KMS-11 (cell line): ENCODE data around the gene SLX1A.
"Not testable (repeated sequence)": the region's sequence is repeated elsewhere in the genome, so short reads cannot be mapped to it uniquely, and the experiment has no call there.

Experiments used
- H2AFZ ChIP-seq: fragments of 200-600 bp; sonication (generic); 2 replicates; pipeline ENCODE4 v1.6.1; 2016; ENCODE audit warnings: antibody characterized with exemption, mixed run types, low read depth
- H3K27ac ChIP-seq: fragments of 200-600 bp; sonication (generic); 2 replicates; pipeline ENCODE4 v1.6.1; 2016; ENCODE audit warnings: mild to moderate bottlenecking, mixed run types
- H3K27me3 ChIP-seq: fragments of 200-600 bp; sonication (generic); 2 replicates; pipeline ENCODE4 v1.6.1; 2017; ENCODE audit warnings: mild to moderate bottlenecking, low read depth, mixed run types, moderate library complexity; ENCODE audit not compliant: insufficient read depth
- H3K36me3 ChIP-seq: fragments of 200-600 bp; sonication (generic); 2 replicates; pipeline ENCODE4 v1.6.1; 2017; ENCODE audit warnings: mild to moderate bottlenecking, mixed run types; ENCODE audit not compliant: insufficient read depth
- H3K4me1 ChIP-seq: fragments of 200-600 bp; sonication (generic); 2 replicates; pipeline ENCODE4 v1.6.1; 2016; ENCODE audit warnings: mild to moderate bottlenecking, low read depth, mixed run types; ENCODE audit not compliant: poor library complexity, severe bottlenecking
- H3K4me2 ChIP-seq: fragments of 200-600 bp; sonication (generic); 2 replicates; pipeline ENCODE4 v1.7.0; 2016; ENCODE audit warnings: mild to moderate bottlenecking, mixed run types
- H3K4me3 ChIP-seq: fragments of 200-600 bp; sonication (generic); IDR thresholded peaks from 2 replicates; pipeline ENCODE4 v1.6.1; 2017; ENCODE audit warnings: low read depth, low read length, mixed read lengths; ENCODE audit not compliant: insufficient read depth
- H3K79me2 ChIP-seq: fragments of 200-600 bp; sonication (generic); 2 replicates; pipeline ENCODE4 v1.6.1; 2016; ENCODE audit warnings: low read depth, mixed run types; ENCODE audit not compliant: insufficient read depth
- H3K9ac ChIP-seq: fragments of 200-600 bp; sonication (generic); 2 replicates; pipeline ENCODE4 v1.6.1; 2016; ENCODE audit warnings: mild to moderate bottlenecking, mixed run types
- H4K20me1 ChIP-seq: fragments of 200-600 bp; sonication (generic); 2 replicates; pipeline ENCODE4 v1.6.1; 2016; ENCODE audit warnings: mild to moderate bottlenecking, mixed run types; ENCODE audit not compliant: insufficient read depth
- CTCF ChIP-seq: fragments of 200-600 bp; sonication (generic); conservative IDR thresholded peaks from 2 replicates; pipeline ENCODE4 v1.6.1; 2017; ENCODE audit warnings: low read depth, mild to moderate bottlenecking, antibody characterized with exemption, low read length, moderate library complexity, mixed read lengths

Gene SLX1A

GRCh38 chr16:30173054-30173453 is 20.6 kb upstream of the SLX1A start:
- no peak overlapping the region for H3K4me3 ChIP-seq
- H2AFZ ChIP-seq, result no peak overlapping the region
- H3K9ac ChIP-seq, result no peak overlapping the region
- no peak for TF ChIP-seq CTCF
- no peaks in the 10 kb centered on the region for H3K36me3 ChIP-seq
- no peaks in the 10 kb centered on the region for H4K20me1 ChIP-seq
- H3K79me2 ChIP-seq, result no peaks in the 10 kb centered on the region
- H3K27me3 ChIP-seq, result no peaks in the 10 kb centered on the region
- no peak overlapping the region for H3K4me2 ChIP-seq
- H3K27ac ChIP-seq, result no peak overlapping the region
- no peaks in the 10 kb centered on the region for H3K4me1 ChIP-seq

GRCh38 chr16:30176876-30177275 is 16.8 kb upstream of the SLX1A start:
- H3K27me3 ChIP-seq, H3K4me3 ChIP-seq, H3K27ac ChIP-seq, H3K4me2 ChIP-seq, H3K36me3 ChIP-seq, H3K4me1 ChIP-seq, H4K20me1 ChIP-seq, H2AFZ ChIP-seq, H3K9ac ChIP-seq, H3K79me2 ChIP-seq: not testable (repeated sequence)

- H3K4me1 ChIP-seq, result peaks cover 9% of the 10 kb centered on the region
- H3K27me3 ChIP-seq, result no peaks in the 10 kb centered on the region
- no peak overlapping the region for H2AFZ ChIP-seq
- H3K9ac ChIP-seq, result no peak overlapping the region
- no peak for TF ChIP-seq CTCF
- H3K4me2 ChIP-seq, result no peak overlapping the region
- H3K27ac ChIP-seq, result no peak overlapping the region
- H3K4me3 ChIP-seq, result no peak overlapping the region
- no peaks in the 10 kb centered on the region for H3K36me3 ChIP-seq
- H3K79me2 ChIP-seq, result peaks cover 4% of the 10 kb centered on the region
- no peaks in the 10 kb centered on the region for H4K20me1 ChIP-seq
These were observed 14.5 kb upstream of the SLX1A start for GRCh38 chr16:30179195-30179594.

GRCh38 chr16:30179931-30180330 is 13.7 kb upstream of the SLX1A start:
- no peak overlapping the region for H3K4me3 ChIP-seq
- H3K4me1 ChIP-seq, result peaks cover 13% of the 10 kb centered on the region
- peaks cover 12% of the 10 kb centered on the region for H3K79me2 ChIP-seq
- no peaks in the 10 kb centered on the region for H3K27me3 ChIP-seq
- no peaks in the 10 kb centered on the region for H3K36me3 ChIP-seq
- H3K27ac ChIP-seq, result no peak overlapping the region
- TF ChIP-seq CTCF, result no peak
- H3K4me2 ChIP-seq, result no peak overlapping the region
- no peak overlapping the region for H2AFZ ChIP-seq
- no peak overlapping the region for H3K9ac ChIP-seq
- H4K20me1 ChIP-seq, result no peaks in the 10 kb centered on the region

GRCh38 chr16:30180741-30181140 is 12.9 kb upstream of the SLX1A start:
- Histone ChIP-seq H3K36me3 (no peaks in the 10 kb centered on the region), H3K4me1 (peaks cover 21% of the 10 kb centered on the region), H3K27me3 (no peaks in the 10 kb centered on the region), H2AFZ (no peak overlapping the region), H3K9ac (no peak overlapping the region), H3K79me2 (peaks cover 20% of the 10 kb centered on the region), H3K27ac (no peak overlapping the region), H3K4me3 (no peak overlapping the region), H3K4me2 (no peak overlapping the region), H4K20me1 (no peaks in the 10 kb centered on the region)
- TF ChIP-seq CTCF, result no peak
